Measurements from ENCODE around the gene SPNS3. TPM values are rescaled to one million over a fixed set of nuclear protein-coding genes. Genes with fewer than 3 reads are reported as not detected.

The SPNS3 gene
- polyA plus RNA-seq, 1 donor from 2014 or later, result not detected

GRCh38 chr17:4533523-4534504 is 100.1 kb downstream of the SPNS3 start:
- H2AFZ ChIP-seq (ENCODE audit: low read depth, low read length), result no peak overlapping the region
- no peaks in the 10 kb centered on the region for H4K20me1 ChIP-seq (ENCODE audit: insufficient read depth)
- no peaks in the 10 kb centered on the region for H3K79me2 ChIP-seq (replicated peaks; ENCODE audit: insufficient read depth, low read length)
- H3F3A ChIP-seq (ENCODE audit: insufficient read depth, low read length, poor library complexity, severe bottlenecking), result no peaks in the 10 kb centered on the region
- H3K27ac ChIP-seq (ENCODE audit: low read length), result no peak overlapping the region
- no peak overlapping the region for H3K9ac ChIP-seq (ENCODE audit: low read length)
- no peak for TF ChIP-seq MXI1 (conservative IDR thresholded peaks at IDR 0.05; ENCODE audit: poor library complexity, severe bottlenecking)
- TF ChIP-seq, protein P1, sequence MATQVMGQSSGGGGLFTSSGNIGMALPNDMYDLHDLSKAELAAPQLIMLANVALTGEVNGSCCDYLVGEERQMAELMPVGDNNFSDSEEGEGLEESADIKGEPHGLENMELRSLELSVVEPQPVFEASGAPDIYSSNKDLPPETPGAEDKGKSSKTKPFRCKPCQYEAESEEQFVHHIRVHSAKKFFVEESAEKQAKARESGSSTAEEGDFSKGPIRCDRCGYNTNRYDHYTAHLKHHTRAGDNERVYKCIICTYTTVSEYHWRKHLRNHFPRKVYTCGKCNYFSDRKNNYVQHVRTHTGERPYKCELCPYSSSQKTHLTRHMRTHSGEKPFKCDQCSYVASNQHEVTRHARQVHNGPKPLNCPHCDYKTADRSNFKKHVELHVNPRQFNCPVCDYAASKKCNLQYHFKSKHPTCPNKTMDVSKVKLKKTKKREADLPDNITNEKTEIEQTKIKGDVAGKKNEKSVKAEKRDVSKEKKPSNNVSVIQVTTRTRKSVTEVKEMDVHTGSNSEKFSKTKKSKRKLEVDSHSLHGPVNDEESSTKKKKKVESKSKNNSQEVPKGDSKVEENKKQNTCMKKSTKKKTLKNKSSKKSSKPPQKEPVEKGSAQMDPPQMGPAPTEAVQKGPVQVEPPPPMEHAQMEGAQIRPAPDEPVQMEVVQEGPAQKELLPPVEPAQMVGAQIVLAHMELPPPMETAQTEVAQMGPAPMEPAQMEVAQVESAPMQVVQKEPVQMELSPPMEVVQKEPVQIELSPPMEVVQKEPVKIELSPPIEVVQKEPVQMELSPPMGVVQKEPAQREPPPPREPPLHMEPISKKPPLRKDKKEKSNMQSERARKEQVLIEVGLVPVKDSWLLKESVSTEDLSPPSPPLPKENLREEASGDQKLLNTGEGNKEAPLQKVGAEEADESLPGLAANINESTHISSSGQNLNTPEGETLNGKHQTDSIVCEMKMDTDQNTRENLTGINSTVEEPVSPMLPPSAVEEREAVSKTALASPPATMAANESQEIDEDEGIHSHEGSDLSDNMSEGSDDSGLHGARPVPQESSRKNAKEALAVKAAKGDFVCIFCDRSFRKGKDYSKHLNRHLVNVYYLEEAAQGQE (IDR thresholded peaks at IDR 0.05; ENCODE audit: borderline replicate concordance), result no peak
- no peaks in the 10 kb centered on the region for H3K27me3 ChIP-seq (ENCODE audit: insufficient read depth, low read depth, low read length)
- no peaks in the 10 kb centered on the region for H3K9me2 ChIP-seq (ENCODE audit: insufficient read depth, low read length)
- H3K4me2 ChIP-seq (ENCODE audit: low read length), result no peak overlapping the region
- no peak overlapping the region for H3K4me3 ChIP-seq (ENCODE audit: low read length)
- no peaks in the 10 kb centered on the region for H3K9me3 ChIP-seq (ENCODE audit: low read length)
- H3K36me3 ChIP-seq (ENCODE audit: insufficient read depth, low read length), result no peaks in the 10 kb centered on the region

DNA sequence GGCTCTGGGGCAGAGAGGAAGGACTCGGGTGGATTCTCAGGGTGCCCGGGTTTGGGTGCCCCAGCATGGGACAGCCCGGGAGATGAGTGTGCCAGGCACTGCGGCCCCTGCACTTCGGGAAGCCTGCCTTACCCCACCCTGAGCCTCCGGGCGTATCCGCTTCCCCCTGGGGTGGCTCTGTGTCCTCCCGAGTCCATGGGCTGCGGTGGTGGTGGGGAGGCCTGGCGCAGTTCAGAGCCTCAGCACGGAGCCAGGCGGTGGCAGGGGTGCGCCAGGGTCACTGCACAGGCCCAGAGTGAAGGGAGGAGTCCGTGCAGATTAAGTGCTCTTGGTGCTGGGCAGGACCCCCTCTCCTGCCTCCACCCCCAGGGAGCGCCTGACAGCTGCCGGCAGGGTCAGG is 100.8 kb downstream of the SPNS3 start:
- Histone ChIP-seq H3K4me2 (ENCODE audit: low read length) (no peak overlapping the region), H4K20me1 (ENCODE audit: insufficient read depth) (no peaks in the 10 kb centered on the region), H3K9me3 (ENCODE audit: low read length) (no peaks in the 10 kb centered on the region), H3F3A (ENCODE audit: insufficient read depth, low read length, poor library complexity, severe bottlenecking) (no peaks in the 10 kb centered on the region), H3K9me2 (ENCODE audit: insufficient read depth, low read length) (no peaks in the 10 kb centered on the region), H3K4me3 (ENCODE audit: low read length) (no peak overlapping the region), H3K36me3 (ENCODE audit: insufficient read depth, low read length) (no peaks in the 10 kb centered on the region), H3K79me2 (replicated peaks; ENCODE audit: insufficient read depth, low read length) (no peaks in the 10 kb centered on the region), H3K9ac (ENCODE audit: low read length) (no peak overlapping the region), H2AFZ (ENCODE audit: low read depth, low read length) (no peak overlapping the region), H3K27me3 (ENCODE audit: insufficient read depth, low read depth, low read length) (no peaks in the 10 kb centered on the region), H3K27ac (ENCODE audit: low read length) (no peak overlapping the region)
- TF ChIP-seq POLR2AphosphoS5 (IDR thresholded peaks at IDR 0.05) (no peak), CTCF (IDR thresholded peaks at IDR 0.05; ENCODE audit: poor library complexity, severe bottlenecking) (no peak), EZH2 (IDR thresholded peaks at IDR 0.05; ENCODE audit: borderline replicate concordance, insufficient read depth, low read length, poor library complexity, severe bottlenecking) (no peak), TAF1 (IDR thresholded peaks at IDR 0.05; ENCODE audit: low read depth) (no peak), RAD21 (conservative IDR thresholded peaks at IDR 0.05) (no peak), SMC3 (conservative IDR thresholded peaks at IDR 0.05; ENCODE audit: poor library complexity) (no peak), MXI1 (conservative IDR thresholded peaks at IDR 0.05; ENCODE audit: poor library complexity, severe bottlenecking) (no peak), EP300 (conservative IDR thresholded peaks at IDR 0.05; ENCODE audit: poor library complexity, severe bottlenecking) (no peak)
- TF ChIP-seq, protein P1 (IDR thresholded peaks at IDR 0.05; ENCODE audit: borderline replicate concordance), result no peak
